Kidney capillary endothelial cell (primary cell): Measurements from ENCODE around the gene KLHL26.
"Not testable (repeated sequence)": the region's sequence is repeated elsewhere in the genome, so short reads cannot be mapped to it uniquely, and the experiment has no call there.

ENCODE experiments used
- DNase-seq: peaks from one replicate; pipeline ENCODE4 v3.0.0-alpha.2; 2018; ENCODE audit warnings: low spot score

The KLHL26 gene

DNA sequence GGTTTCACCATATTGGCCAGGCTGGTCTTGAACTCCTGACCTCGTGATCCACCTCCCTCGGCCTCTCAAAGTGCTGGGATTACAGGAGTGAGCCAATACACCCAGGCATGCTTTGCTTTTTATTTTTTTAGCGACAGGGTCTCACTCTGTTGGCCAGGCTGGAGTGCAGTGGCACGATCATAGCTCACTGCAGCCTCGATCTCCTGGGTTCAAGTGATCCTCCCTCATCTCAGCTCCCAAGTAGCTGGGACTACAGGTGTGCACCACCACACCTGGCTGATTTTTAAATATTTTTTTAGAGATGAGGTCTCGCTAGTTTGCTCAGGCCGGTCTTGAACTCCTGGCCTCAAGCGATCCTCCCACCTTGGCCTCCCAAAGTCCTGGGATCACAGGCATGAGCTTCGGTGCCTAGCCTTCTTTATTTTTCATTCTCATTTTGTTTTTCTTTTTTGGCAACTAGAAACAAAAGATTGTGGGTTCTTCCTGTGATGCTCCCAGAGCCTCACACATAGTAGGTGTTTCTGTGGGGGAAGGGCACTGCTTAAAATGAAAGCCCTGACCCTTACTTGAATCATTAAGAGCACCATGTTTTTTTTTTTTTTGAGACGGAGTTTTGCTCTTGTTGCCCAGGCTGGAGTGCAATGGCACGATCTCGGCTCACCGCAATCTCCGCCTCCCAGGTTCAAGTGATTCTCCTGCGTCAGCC is 36.0 kb upstream of the KLHL26 start:
- DNase-seq: not testable (repeated sequence)

DNA sequence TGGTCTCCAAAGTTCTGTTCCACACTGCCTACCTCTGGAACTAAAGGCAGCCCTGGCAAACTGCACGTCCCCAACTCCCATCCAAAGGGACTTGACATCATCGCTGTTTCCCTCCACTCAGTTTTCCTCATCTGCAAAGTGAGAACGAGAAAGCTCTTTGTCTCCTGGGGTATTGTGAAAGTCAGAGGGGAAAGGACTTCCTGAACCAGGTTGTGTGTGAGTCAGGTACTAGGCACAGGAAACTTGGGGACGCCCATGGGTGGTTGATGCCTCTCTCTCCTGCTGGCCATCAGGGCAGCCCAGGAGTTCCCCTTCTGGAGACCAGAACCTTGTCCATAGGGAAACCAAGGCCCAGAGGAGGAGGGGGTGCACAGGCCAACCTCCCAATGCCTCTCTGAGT is 35.0 kb upstream of the KLHL26 start:
- no peak for DNase-seq

DNA sequence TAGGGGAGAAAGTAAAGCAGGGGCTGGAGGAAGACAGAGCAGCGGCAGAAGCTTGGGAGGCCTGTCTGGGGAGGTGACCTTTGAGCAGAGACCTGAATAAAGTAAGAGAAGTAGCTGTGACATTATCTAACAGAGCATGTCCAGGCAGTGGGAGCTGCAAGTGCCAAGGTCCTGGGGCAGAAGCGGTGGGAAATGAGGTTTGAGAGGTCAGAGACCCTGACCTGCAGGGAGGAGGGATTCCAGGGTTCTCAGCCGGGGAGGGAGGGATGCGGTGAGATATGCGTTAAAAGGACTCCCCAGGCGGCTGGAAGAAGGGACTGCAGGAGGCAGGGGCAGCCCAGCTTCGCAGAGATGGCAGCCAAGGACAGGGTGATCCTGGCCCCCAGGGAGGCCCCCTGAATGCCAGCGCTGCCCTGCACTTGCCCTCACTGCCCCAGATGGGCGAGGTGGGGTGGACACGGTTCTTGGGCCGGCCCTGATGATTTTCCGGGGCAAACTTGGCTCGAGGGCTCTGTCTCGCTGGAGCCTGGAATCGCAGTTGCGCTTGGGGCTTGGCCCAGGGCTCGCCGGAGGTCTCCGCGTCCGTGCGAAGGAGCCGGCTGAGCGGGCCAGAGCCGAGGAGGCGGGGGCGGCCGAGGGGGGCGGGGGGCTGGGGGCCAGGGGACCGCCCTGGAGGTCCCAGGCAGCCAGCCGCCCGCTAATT is 33.4 kb upstream of the KLHL26 start:
- no peak for DNase-seq

- no peak for DNase-seq
Observed at GRCh38 chr19:18603958-18604819, 32.6 kb upstream of the KLHL26 start.

DNA sequence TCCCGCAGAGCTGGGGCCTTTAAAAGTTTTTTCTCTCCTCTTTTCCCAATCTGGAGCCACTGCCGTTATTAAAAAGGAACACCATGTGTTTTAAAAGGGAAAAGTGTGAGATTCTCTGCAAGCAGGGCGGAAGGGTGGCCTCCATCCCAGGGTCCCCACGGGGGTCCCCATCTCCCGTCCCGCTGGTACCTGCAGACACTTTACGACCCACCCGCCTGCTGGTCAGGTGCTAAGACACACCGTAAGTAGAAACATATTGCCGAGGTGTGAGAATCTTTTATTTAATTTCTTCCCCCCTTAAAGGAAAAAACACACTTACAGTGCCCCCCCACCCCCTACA is 32.0 kb upstream of the KLHL26 start:
- DNase-seq: no peak

GRCh38 chr19:18605196-18605545 is 31.7 kb upstream of the KLHL26 start:
- no peak for DNase-seq

GRCh38 chr19:18605546-18606280 is 31.1 kb upstream of the KLHL26 start:
- DNase-seq: no peak

DNA sequence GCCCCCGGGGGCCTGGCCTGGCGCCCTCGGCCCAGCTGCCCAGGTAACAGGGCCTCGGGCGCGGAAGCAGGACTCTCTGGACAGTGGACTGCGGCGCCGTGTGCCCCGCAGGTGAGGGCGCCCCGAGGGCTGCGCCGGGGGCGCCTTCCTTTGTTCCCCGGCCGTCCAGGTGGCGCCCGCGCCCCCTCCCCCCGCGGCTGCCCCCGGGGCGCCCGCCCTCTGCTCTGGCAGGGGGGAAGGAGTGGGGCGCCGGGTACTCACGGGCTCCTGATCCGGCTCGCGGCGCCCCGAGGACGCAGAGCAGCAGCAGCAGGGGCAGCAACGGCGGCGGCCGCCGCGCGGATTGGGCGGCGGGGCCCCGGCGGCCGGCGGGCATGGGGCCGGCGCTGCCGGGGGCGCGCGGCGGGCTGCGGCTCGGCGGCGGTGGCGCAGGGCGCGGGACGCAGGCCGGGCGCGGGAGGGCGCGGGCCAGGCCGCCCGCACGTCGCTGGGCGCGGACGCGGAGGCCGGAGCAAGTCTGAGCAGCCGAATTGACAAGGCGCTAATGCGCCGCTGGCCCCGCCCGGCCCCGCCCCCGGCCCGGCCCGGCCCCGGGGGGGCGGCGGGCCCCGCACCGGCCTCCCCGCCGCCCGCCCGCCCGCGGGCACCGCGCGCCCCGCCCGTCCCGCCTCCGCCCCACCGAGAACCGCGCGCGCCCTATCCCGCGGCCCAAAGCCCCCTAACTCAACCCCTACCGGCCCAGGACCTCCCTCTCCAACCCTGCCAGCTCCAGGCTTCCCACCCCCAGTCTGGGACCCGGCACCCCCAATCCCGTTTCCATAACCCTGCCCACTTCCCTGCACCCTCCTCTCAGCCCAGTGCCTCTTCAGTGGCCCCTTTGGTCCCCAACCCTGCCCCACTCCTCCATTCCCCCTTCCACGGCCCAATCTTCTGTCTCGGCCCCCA is 30.3 kb upstream of the KLHL26 start, which contains the start of gene CRLF1:
Gene CRLF1 (minus strand): TSS at position 519 of the 945 bp plus-strand sequence. CDS start 143 bp downstream, at position 376.
- DNase-seq: no peak

DNA sequence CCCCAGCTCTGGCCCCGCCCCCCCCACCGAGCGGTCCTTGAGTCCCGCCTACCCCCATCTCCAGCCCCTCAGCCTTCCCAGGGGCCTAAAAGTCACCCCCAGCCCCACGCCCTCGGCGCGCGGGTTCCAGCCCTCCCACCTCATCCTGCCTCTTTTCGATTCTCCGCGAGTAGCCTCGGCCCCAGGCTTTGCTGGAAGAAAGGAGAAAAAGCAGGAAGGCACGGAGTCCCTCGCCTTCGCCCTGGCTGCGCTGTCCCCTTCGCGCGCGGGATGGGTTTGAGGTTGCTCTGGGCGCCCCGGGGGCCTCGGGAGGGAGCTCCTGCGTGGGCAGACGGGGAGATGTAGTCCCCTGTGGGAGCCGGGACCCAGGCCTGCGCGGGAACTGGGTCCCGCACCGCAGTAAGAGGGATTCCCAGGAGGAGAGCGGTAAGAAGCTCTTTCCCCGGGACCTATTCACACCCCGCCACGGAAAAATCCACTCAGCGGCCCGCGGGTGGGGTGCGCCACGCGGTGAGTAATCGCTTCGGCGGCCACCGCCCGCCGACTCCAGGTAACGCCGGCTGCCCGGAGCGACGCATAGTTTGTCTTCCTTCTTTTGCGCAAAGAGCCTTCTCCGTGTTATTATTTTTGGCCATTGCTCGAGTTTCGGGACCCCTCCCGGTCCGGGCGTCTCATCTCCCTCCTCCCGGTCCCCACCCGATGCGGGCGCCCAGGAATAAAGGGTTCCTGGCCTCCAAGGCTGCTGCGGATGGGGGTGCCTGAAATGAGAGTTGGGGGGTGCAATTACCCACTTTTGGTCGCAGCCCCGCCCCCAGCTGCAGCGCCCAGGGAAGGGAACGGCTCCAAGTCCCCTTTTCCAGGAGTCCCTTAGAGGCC is 29.4 kb upstream of the KLHL26 start:
- no peak for DNase-seq

GRCh38 chr19:18608102-18608804 is 28.6 kb upstream of the KLHL26 start:
- no peak for DNase-seq

GRCh38 chr19:18608805-18609716 is 27.8 kb upstream of the KLHL26 start:
- no peak for DNase-seq

DNA sequence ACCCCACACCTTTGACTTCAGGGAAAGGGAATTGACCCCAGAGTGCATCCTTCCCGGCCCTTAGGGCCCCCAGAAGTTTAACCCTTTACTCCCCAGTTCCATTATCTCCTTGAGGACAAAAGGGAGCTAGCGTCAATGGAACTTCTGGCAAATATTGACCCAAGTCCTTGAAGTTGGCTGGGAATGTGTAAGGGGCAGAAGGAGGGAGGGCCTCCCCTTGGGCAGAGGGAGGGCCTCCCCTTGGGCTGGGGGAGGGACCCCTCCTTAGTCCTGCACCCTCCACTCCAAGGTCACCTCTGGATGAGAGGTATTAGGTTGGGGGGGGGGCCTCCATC is 27.1 kb upstream of the KLHL26 start:
- no peak for DNase-seq

- no peak for DNase-seq
Observed at GRCh38 chr19:18610245-18610555, 26.6 kb upstream of the KLHL26 start.

- DNase-seq: no peak
Observed at GRCh38 chr19:18610556-18611326, 26.1 kb upstream of the KLHL26 start.

DNA sequence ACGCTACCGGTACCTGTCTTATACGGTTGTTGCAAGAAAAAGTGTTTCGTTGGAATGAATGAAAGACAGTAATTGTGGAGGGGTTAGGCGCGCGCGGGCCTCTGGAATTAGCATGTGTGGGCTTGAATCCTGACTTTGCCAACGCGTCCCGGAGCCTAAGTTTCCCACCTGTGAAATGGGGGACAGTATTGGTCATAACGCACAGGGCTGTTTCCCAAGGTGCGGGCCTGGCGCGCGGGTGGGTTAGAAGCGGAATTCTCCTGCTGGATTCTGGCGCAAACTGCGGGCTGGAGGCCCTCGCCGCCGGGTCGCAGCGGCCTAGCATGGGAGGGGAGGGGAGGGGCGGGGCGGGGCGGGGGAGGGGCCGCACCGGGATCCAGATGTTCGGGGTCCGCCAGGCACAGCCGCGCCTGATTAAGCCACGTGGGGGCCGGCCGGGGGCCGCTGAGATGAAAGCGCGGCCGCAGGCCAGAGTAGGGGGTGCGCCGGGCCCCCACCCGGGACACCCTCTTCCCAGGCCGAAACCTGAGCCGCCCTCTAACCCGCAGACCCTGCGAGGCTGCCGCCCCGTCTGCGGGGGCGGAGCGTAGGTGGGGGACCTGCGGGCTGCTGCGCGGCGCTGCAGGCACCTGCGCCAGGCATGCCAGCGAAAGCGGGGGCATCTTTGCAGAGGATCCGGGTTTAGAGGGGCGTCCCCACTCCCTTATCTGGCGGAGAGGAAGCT is 25.3 kb upstream of the KLHL26 start:
- DNase-seq: no peak

DNA sequence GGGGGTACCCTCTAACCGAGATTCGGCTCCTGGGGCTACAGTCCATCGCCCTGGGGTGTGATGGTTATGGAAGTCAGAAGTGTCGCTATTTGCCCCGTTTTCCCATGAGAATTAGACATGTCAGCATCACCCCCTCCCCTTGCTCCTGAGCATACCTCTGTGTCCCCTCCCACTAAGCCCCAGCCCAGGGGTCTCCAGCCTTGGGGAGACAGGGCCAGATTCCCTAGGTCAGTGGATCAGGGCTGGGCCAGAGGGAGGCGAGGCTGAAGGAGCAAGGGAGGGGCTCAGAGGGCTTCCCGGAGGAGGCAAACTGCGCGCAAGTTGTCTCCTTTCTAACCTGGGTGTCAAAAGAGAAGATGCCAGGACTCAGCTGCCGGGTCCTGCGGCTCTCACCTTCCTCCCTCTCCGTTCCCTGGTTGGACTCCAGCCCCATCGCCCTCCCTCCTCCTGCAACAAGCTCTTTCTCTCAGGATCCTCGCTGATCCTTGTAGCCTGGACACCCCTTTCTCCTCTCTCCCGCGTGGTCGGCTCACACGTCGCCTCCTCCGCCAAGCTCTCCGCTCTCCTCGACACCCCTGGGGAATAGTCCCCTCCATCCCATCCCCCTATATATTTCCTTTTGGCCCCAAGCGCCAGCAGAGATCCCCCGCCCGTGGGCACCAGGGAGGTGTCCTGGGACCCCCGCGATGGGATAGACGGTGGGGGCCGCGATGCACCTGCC is 24.6 kb upstream of the KLHL26 start:
- no peak for DNase-seq
